ENCODE data around the gene CST7.

DNA sequence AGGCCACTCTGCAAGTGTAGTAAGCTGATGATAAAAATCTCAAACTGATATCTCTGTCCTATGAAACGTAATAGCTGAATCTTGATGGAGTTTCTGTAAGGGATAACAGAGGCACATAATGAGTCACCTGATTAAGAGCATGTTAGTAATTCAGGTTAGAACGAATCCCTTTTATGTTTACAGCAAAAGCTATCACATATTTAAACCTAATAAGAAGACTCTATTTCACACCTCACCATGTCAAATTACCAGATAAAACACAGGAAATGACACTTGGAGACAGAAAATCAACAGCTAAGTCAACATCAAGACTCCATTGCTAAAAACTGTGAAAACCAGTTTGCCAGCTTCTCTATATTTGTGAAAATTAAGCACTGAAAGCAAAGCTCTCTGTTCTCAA is 11.8 kb downstream of the CST7 start:
- no peak for TF ChIP-seq CTCF (IDR thresholded peaks at IDR 0.05; ENCODE audit: low read length)
- no peak for TF ChIP-seq EZH2 (optimal IDR thresholded peaks at IDR 0.05; ENCODE audit: low read depth, low read length)
